22Rv1 (cell line): ENCODE data around the gene ENPEP.

Source experiments
- H3K27ac ChIP-seq: fragments of 450-650 bp; 2 replicates; pipeline ENCODE4 v1.5.1; 2017
- ZFX ChIP-seq: fragments of 450-650 bp; IDR thresholded peaks from 2 replicates; pipeline ENCODE4 v1.6.1; 2017; ENCODE audit warnings: antibody characterized with exemption, borderline replicate concordance
- TF ChIP-seq, protein P1 (sequence below): fragments of 450-650 bp; IDR thresholded peaks from 2 replicates; pipeline ENCODE4 v1.5.1; 2017; ENCODE audit warnings: mild to moderate bottlenecking

ENPEP gene

GRCh38 chr4:110487873-110488272 lies 11.9 kb downstream of the ENPEP start:
- H3K27ac ChIP-seq = no peak overlapping the region

DNA sequence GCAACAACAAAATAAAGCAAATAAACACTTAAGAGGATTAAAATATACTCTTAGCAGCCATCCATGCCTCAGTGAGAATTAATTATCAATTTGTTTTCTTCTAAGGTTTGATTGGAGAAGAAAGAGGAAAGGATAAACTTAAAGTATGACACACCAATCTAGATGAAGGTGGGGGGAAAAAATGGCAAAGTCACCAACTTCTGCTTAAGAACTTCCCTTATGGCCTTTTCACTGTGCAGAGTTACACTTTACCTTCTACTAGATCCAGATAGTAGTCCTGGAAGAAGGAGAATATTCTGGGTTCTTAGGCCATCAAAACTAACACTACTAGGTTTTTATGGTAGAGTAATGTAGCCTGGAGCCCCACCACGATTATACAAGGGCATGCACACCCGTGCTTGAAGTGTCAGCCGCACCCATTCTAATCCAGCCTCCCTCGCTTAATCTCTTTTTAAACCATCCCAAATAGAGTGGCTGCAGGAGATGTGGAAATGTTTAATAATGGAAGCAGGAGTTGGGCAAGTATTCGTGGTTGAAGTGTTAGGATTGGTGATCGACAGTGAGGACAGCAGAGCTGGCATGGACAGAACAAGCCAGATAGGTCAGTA lies 14.1 kb downstream of the ENPEP start:
- H3K27ac ChIP-seq = no peak overlapping the region
- TF ChIP-seq, protein P1, sequence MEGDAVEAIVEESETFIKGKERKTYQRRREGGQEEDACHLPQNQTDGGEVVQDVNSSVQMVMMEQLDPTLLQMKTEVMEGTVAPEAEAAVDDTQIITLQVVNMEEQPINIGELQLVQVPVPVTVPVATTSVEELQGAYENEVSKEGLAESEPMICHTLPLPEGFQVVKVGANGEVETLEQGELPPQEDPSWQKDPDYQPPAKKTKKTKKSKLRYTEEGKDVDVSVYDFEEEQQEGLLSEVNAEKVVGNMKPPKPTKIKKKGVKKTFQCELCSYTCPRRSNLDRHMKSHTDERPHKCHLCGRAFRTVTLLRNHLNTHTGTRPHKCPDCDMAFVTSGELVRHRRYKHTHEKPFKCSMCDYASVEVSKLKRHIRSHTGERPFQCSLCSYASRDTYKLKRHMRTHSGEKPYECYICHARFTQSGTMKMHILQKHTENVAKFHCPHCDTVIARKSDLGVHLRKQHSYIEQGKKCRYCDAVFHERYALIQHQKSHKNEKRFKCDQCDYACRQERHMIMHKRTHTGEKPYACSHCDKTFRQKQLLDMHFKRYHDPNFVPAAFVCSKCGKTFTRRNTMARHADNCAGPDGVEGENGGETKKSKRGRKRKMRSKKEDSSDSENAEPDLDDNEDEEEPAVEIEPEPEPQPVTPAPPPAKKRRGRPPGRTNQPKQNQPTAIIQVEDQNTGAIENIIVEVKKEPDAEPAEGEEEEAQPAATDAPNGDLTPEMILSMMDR = no peak
- no peak for TF ChIP-seq ZFX

More at GRCh38 chr4:110487873-110488272, 11.9 kb downstream of the ENPEP start:
- no peak for TF ChIP-seq ZFX
- TF ChIP-seq, protein P1 = no peak

DNA sequence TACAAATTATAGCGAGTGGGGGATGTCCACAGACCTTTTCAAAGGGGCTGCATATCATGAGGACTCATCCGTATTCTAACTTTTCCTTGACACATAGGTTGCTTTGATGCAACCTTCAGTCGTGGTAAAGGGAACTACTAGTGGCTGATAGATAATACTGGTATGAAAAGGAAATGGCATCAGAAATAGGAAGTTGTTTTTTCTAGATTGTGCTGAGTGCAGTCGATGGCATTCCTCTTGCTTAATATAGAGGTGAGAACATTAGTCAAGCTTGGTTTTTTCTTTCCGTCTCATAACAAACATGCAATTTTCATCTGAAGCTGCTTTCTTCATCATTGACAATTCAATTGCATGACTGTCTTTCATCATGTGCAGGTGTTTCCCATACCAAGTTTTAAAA lies 16.6 kb downstream of the ENPEP start:
- TF ChIP-seq, protein P1 = no peak
- TF ChIP-seq ZFX = no peak
- H3K27ac ChIP-seq = no peak overlapping the region

DNA sequence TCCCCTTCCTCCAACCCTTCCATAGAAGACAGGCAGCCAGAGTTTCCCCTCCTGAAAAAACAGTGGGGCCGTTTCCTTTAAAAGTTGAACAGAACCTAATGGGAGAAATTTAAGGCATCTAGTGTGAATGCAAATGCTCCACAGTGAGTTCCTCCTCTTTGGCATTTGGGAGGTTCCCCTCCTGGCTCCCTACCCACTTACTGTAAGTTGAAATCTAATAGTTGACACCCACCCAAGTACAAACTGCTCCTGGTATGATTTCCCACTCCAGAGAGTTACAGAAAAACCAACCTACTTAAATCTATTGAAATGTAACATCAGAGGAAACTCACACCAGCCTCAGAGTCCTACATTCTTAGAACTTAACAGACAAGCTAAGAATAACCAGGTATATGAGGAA lies 17.6 kb downstream of the ENPEP start:
- no peak overlapping the region for H3K27ac ChIP-seq
- TF ChIP-seq, protein P1 = no peak
- TF ChIP-seq ZFX = no peak

GRCh38 chr4:110498420-110498819 lies 22.5 kb downstream of the ENPEP start:
- no peak overlapping the region for H3K27ac ChIP-seq
- no peak for TF ChIP-seq ZFX
- TF ChIP-seq, protein P1 = no peak

GRCh38 chr4:110499126-110499525 lies 23.2 kb downstream of the ENPEP start:
- TF ChIP-seq, protein P1 = no peak
- no peak for TF ChIP-seq ZFX
- no peak overlapping the region for H3K27ac ChIP-seq

- H3K27ac ChIP-seq = no peak overlapping the region
- no peak for TF ChIP-seq ZFX
- TF ChIP-seq, protein P1 = no peak
Measured at GRCh38 chr4:110501826-110502225, 25.9 kb downstream of the ENPEP start.
